CD4-positive, CD25-positive, alpha-beta regulatory T cell (primary cell): ENCODE results near the gene KBTBD2. TPM values are rescaled to one million over a fixed set of nuclear protein-coding genes. Genes with fewer than 3 reads are reported as not detected.

Experiments
- ATAC-seq, 2 donors: fragments of 150-1000 bp; cut with Tn5 transposase; one replicate each; pipeline ENCODE4 v1.10.0; 2021; ENCODE audit warnings: low read depth in 2 of 2, moderate number of reproducible peaks in 2 of 2, moderate library complexity in 1 of 2
- DNase-seq, 3 donors: peaks; one replicate each; pipeline versions ENCODE4 v3.0.0 to v3.0.0-alpha.2; 2012 to 2022; ENCODE audit warnings: mixed read lengths in 1 of 3
- H3K27ac ChIP-seq: one replicate; pipeline ENCODE4 v1.7.0; 2013; ENCODE audit warnings: mild to moderate bottlenecking, low read length; ENCODE audit not compliant: insufficient read depth, poor library complexity, severe bottlenecking
- H3K27me3 ChIP-seq: one replicate; pipeline ENCODE4 v1.7.0; 2013; ENCODE audit warnings: low read length; ENCODE audit not compliant: control insufficient read depth, insufficient read depth
- H3K36me3 ChIP-seq: one replicate; pipeline ENCODE4 v1.7.0; 2013; ENCODE audit warnings: mild to moderate bottlenecking, low read length, moderate library complexity; ENCODE audit not compliant: control insufficient read depth, insufficient read depth
- H3K4me1 ChIP-seq: 2 replicates; pipeline ENCODE4 v1.7.0; 2013; ENCODE audit warnings: mild to moderate bottlenecking, low read length; ENCODE audit not compliant: insufficient read depth, control insufficient read depth, poor library complexity, severe bottlenecking
- H3K4me3 ChIP-seq: one replicate; pipeline ENCODE4 v1.7.0; 2013; ENCODE audit warnings: low read depth, mild to moderate bottlenecking, low read length, moderate library complexity
- H3K9me3 ChIP-seq, 2 experiments: 1 replicate in 1 of 2; 2 replicates in 1 of 2; pipeline ENCODE4 v1.7.0; 2013; ENCODE audit warnings: low read length in 2 of 2, mild to moderate bottlenecking in 1 of 2, moderate library complexity in 1 of 2; ENCODE audit not compliant: control insufficient read depth in 2 of 2
- H3K27ac Mint-ChIP-seq, 3 donors: one replicate each; pipeline ENCODE4 v1.8.0; 2020 to 2022; ENCODE audit warnings: mild to moderate bottlenecking in 3 of 3, mixed read lengths in 3 of 3, moderate library complexity in 2 of 3
- H3K27me3 Mint-ChIP-seq: one replicate; pipeline ENCODE4 v1.8.0; 2022; ENCODE audit warnings: mild to moderate bottlenecking, mixed read lengths
- H3K36me3 Mint-ChIP-seq: one replicate; pipeline ENCODE4 v1.8.0; 2020; ENCODE audit warnings: mixed read lengths
- H3K4me1 Mint-ChIP-seq, 4 donors: one replicate each; pipeline ENCODE4 v1.8.0; 2020 to 2022; ENCODE audit warnings: mixed read lengths in 4 of 4, mild to moderate bottlenecking in 1 of 4
- H3K4me3 Mint-ChIP-seq, 4 donors: one replicate each; pipeline ENCODE4 v1.8.0; 2020 to 2022; ENCODE audit warnings: mild to moderate bottlenecking in 4 of 4, mixed read lengths in 4 of 4, moderate library complexity in 3 of 4
- H3K9me3 Mint-ChIP-seq, 7 donors: one replicate each; pipeline ENCODE4 v1.8.0; 2020 to 2022; ENCODE audit warnings: mixed read lengths in 7 of 7, mild to moderate bottlenecking in 3 of 7, moderate library complexity in 2 of 7
- polyA plus RNA-seq, 4 donors: library from polyadenylated mRNA; unstranded; fragments of 300-500 nt; fragmentation: Illumina TruSeq; gene quantifications; one replicate each; pipeline ENCODE4 v1.2.3, GENCODE V29; 2021
- total RNA-seq: library from RNA; stranded (reverse); gene quantifications from one replicate; pipeline ENCODE4 v1.2.3, GENCODE V29; 2022

Gene KBTBD2
- total and polyA plus RNA-seq, 5 donors from 2014 or later = 17.2 to 121 (median 23.6) TPM

- H3K36me3 Mint-ChIP-seq = peaks cover 7% of the 10 kb centered on the region
- peak overlapping the region; percentile 99 for H3K27ac ChIP-seq
- H3K4me3 Mint-ChIP-seq = peak overlapping the region; percentile 92 to 95 (median 93)
- peak overlapping the region; percentile 99 to 100 (median 99) for H3K27ac Mint-ChIP-seq
- H3K27me3 Mint-ChIP-seq = peaks cover 10% of the 10 kb centered on the region
- ATAC-seq (peak; percentile 23 to 31), DNase-seq (peak; percentile 20 to 67 (median 59))
- H3K27me3 ChIP-seq = no peaks in the 10 kb centered on the region
- H3K9me3 ChIP-seq = no peaks in the 10 kb centered on the region
- peaks cover 42% of the 10 kb centered on the region for H3K4me1 ChIP-seq
- H3K4me1 Mint-ChIP-seq = peaks cover 28 to 55% (median 38%) of the 10 kb centered on the region in 4 donors
- no peaks in the 10 kb centered on the region for H3K36me3 ChIP-seq
- H3K4me3 ChIP-seq = peak overlapping the region; percentile 85
- H3K9me3 Mint-ChIP-seq = peaks cover 0 to 4% (median 0%) of the 10 kb centered on the region in 7 donors
Measured at GRCh38 chr7:32892521-32893206, 1.1 kb upstream of the KBTBD2 start.

GRCh38 chr7:32891800-32892520, 400 bp upstream of the KBTBD2 start:
- H3K36me3 ChIP-seq = no peaks in the 10 kb centered on the region
- Mint-ChIP-seq H3K9me3 (peaks cover 0 to 4% (median 0%) of the 10 kb centered on the region in 7 donors), H3K27me3 (peaks cover 5% of the 10 kb centered on the region), H3K27ac (peak overlapping the region; percentile 99 to 100 (median 99)), H3K36me3 (peaks cover 7% of the 10 kb centered on the region), H3K4me3 (peak overlapping the region; percentile 92 to 95 (median 93)), H3K4me1 (peaks cover 33 to 59% (median 44%) of the 10 kb centered on the region in 4 donors)
- H3K27ac ChIP-seq = peak overlapping the region; percentile 99
- peaks cover 49% of the 10 kb centered on the region for H3K4me1 ChIP-seq
- DNase-seq = peak; percentile 95 to 98 (median 97)
- no peaks in the 10 kb centered on the region for H3K27me3 ChIP-seq
- ATAC-seq = peak; percentile 60 to 61
- peak overlapping the region; percentile 85 for H3K4me3 ChIP-seq
- no peaks in the 10 kb centered on the region for H3K9me3 ChIP-seq

GRCh38 chr7:32890793-32891042, 842 bp downstream of the KBTBD2 start:
- Mint-ChIP-seq H3K27me3 (peaks cover 5% of the 10 kb centered on the region), H3K36me3 (peaks cover 7% of the 10 kb centered on the region), H3K4me1 (peaks cover 42 to 71% (median 55%) of the 10 kb centered on the region in 4 donors), H3K4me3 (peak overlapping the region; percentile 95 to 100 (median 98)), H3K9me3 (peaks cover 0 to 4% (median 0%) of the 10 kb centered on the region in 7 donors), H3K27ac (peak overlapping the region; percentile 100)
- Histone ChIP-seq H3K4me3 (peak overlapping the region; percentile 100), H3K27ac (peak overlapping the region; percentile 99), H3K36me3 (no peaks in the 10 kb centered on the region), H3K4me1 (peaks cover 57% of the 10 kb centered on the region), H3K9me3 (no peaks in the 10 kb centered on the region), H3K27me3 (no peaks in the 10 kb centered on the region)
- DNase-seq = peak in 1 of 3 donors; percentile 70
- ATAC-seq = no peak

DNA sequence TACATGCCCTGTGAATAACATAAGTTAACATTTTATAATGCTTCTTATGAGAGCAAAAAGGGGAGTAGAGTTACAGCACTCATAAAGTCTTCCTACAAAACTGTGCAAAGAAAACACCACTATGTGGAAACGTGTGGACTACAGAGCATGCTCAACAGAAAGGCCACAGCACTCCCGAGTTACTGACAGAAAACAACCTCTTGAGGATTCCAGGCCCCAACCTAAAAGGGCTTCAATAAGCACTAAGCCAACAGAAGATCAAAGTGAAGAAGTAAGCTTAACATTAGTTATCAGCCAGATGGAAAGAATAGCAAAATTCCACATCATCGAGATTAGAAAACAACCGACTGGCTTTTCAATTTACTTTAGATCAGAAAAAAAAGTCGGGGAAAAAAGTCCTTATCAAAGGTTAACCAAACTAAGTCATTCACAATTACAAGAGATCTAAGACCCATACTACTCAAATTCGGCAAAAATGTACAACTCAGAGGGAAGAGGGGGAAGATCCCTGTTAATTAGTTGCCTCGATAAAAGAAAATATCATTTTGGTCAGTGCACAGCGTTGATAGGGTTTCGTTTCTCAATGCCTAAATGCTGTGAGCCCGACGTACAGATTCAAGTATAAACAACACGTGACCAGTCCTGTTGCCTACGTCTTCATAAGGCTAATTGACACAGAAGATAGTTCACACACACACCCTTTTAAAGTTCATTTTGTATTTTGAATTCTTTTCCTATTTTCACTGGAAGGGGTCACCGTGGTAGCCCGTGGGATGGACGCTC, 1.4 kb downstream of the KBTBD2 start:
- H3K4me1 Mint-ChIP-seq = peaks cover 46 to 77% (median 60%) of the 10 kb centered on the region in 4 donors
- peaks cover 5% of the 10 kb centered on the region for H3K27me3 Mint-ChIP-seq
- peaks cover 9% of the 10 kb centered on the region for H3K36me3 Mint-ChIP-seq
- ATAC-seq = peak; percentile 31 to 43
- Histone ChIP-seq H3K36me3 (no peaks in the 10 kb centered on the region), H3K4me1 (peaks cover 60% of the 10 kb centered on the region), H3K27ac (peak overlapping the region; percentile 99), H3K4me3 (peak overlapping the region; percentile 100), H3K9me3 (no peaks in the 10 kb centered on the region), H3K27me3 (no peaks in the 10 kb centered on the region)
- peak overlapping the region; percentile 95 to 100 (median 98) for H3K4me3 Mint-ChIP-seq
- DNase-seq = peak; percentile 46 to 88 (median 79)
- peak overlapping the region; percentile 100 for H3K27ac Mint-ChIP-seq
- H3K9me3 Mint-ChIP-seq = peaks cover 0 to 4% (median 0%) of the 10 kb centered on the region in 7 donors

DNA sequence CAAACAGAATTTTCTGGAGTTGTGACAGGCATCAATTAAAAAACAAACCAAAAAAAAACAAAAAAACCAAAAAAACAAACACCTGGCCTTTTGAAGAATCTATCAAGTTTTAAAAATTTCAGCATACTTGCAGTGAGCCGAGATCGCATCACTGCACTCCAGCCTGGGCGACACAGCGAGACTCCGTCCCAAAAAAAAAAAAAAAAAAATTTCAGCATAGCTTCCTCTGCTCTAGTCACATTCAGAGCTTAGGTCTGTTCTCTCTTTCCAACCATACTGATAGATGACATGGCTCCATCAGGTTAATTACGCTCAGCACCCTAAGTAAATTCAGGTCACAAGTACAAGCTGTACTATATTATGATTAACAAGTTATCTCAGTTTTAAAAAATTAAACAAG, 3.1 kb downstream of the KBTBD2 start:
- H3K4me1 ChIP-seq = peaks cover 68% of the 10 kb centered on the region
- ATAC-seq = no peak
- H3K27ac Mint-ChIP-seq = peak overlapping the region; percentile 79 to 100 (median 85)

GRCh38 chr7:32887395-32887794, 4.2 kb downstream of the KBTBD2 start:
- Mint-ChIP-seq H3K36me3 (peaks cover 9% of the 10 kb centered on the region), H3K27me3 (peaks cover 5% of the 10 kb centered on the region), H3K9me3 (peaks cover 0 to 4% (median 0%) of the 10 kb centered on the region in 7 donors), H3K4me1 (peaks cover 41 to 79% (median 61%) of the 10 kb centered on the region in 4 donors), H3K4me3 (peak overlapping the region; percentile 16 to 99 (median 91)), H3K27ac (peak overlapping the region; percentile 0 to 95 (median 15))
- peak overlapping the region; percentile 56 for H3K4me3 ChIP-seq
- peaks cover 63% of the 10 kb centered on the region for H3K4me1 ChIP-seq
- ATAC-seq (no peak), DNase-seq (no peak)
- H3K36me3 ChIP-seq = no peaks in the 10 kb centered on the region
- no peaks in the 10 kb centered on the region for H3K9me3 ChIP-seq
- no peaks in the 10 kb centered on the region for H3K27me3 ChIP-seq
- H3K27ac ChIP-seq = peak overlapping the region; percentile 23

More for the DNA sequence above, 3.1 kb downstream of the KBTBD2 start:
- no peaks in the 10 kb centered on the region for H3K36me3 ChIP-seq
- DNase-seq = no peak
- H3K36me3 Mint-ChIP-seq = peaks cover 9% of the 10 kb centered on the region
- H3K27me3 ChIP-seq = no peaks in the 10 kb centered on the region
- peaks cover 0 to 4% (median 0%) of the 10 kb centered on the region in 7 donors for H3K9me3 Mint-ChIP-seq
- peak overlapping the region; percentile 87 to 99 (median 96) for H3K4me3 Mint-ChIP-seq
- H3K9me3 ChIP-seq = no peaks in the 10 kb centered on the region
- peak overlapping the region; percentile 60 for H3K4me3 ChIP-seq
- H3K27me3 Mint-ChIP-seq = peaks cover 5% of the 10 kb centered on the region
- peaks cover 51 to 81% (median 65%) of the 10 kb centered on the region in 4 donors for H3K4me1 Mint-ChIP-seq
- peak overlapping the region; percentile 14 for H3K27ac ChIP-seq
